H1 (cell line): ENCODE data around the gene SRGAP3. TPM values are rescaled to one million over a fixed set of nuclear protein-coding genes. Genes with fewer than 3 reads are reported as not detected.

Experiments used
- CTCF ChIA-PET: fragments of 300-600 bp; sonication (Branson Sonifier 250); formaldehyde crosslinking; loops from one replicate; lab custom pipeline; 2021; ENCODE audit not compliant: partially characterized antibody; lab: Charles Lee
- POLR2A ChIA-PET: fragments of 300-600 bp; sonication (Branson Sonifier 250); formaldehyde crosslinking; loops from one replicate; lab custom pipeline; 2021; ENCODE audit warnings: inconsistent platforms; ENCODE audit not compliant: partially characterized antibody; lab: Charles Lee
- DNase-seq, 2 experiments: peaks; one replicate each; pipeline versions ENCODE4 v3.0.0 to v3.0.0-alpha.2; 2010 to 2022; ENCODE audit warnings: low spot score in 2 of 2, low read depth in 1 of 2, mixed read lengths in 1 of 2
- FAIRE-seq: peaks from 2 replicates; lab custom pipeline; 2011; peaks lifted over from hg19 to GRCh38; lab: Jason Lieb, UNC
- H2AFZ ChIP-seq: 2 replicates; pipeline ENCODE4 v1.8.1; 2012; ENCODE audit warnings: low read length, inconsistent platforms
- H2AK5ac ChIP-seq: 2 replicates; pipeline ENCODE4 v1.6.1; 2013; ENCODE audit warnings: low read depth, low read length
- H2BK120ac ChIP-seq: replicated peaks from 2 replicates; pipeline ENCODE3; 2013; ENCODE audit warnings: low read depth, low read length, inconsistent platforms
- H2BK12ac ChIP-seq: 2 replicates; pipeline ENCODE4 v1.6.1; 2013; ENCODE audit warnings: low read depth, low read length
- H2BK15ac ChIP-seq: 2 replicates; pipeline ENCODE4 v1.6.1; 2013; ENCODE audit warnings: low read length
- H2BK20ac ChIP-seq: 2 replicates; pipeline ENCODE4 v1.6.1; 2013; ENCODE audit warnings: low read length
- H2BK5ac ChIP-seq: 2 replicates; pipeline ENCODE4 v1.6.1; 2013; ENCODE audit warnings: low read depth, low read length
- H3K14ac ChIP-seq: 2 replicates; pipeline ENCODE4 v1.6.1; 2013; ENCODE audit warnings: inconsistent platforms; ENCODE audit not compliant: insufficient read length
- H3K18ac ChIP-seq: 2 replicates; pipeline ENCODE4 v1.6.1; 2013; ENCODE audit warnings: low read length; ENCODE audit errors: extremely low read depth
- H3K23ac ChIP-seq: 2 replicates; pipeline ENCODE4 v1.6.1; 2013; ENCODE audit warnings: inconsistent platforms; ENCODE audit not compliant: insufficient read length
- H3K23me2 ChIP-seq: 2 replicates; pipeline ENCODE4 v1.6.1; 2013; ENCODE audit warnings: low read depth, low read length
- H3K27ac ChIP-seq: 2 replicates; pipeline ENCODE4 v1.6.1; 2011; ENCODE audit warnings: low read depth, low read length, inconsistent platforms
- H3K27me3 ChIP-seq, 4 experiments: replicated peaks in 1 of 4; 1 replicate in 1 of 4; 2 replicates in 3 of 4; pipeline versions ENCODE4 v1.6.1 to v1.8.1; 2011 to 2013; ENCODE audit warnings: low read length in 3 of 4, mild to moderate bottlenecking in 3 of 4, inconsistent platforms in 2 of 4, mixed read lengths in 2 of 4, moderate library complexity in 1 of 4; ENCODE audit not compliant: control insufficient read depth in 3 of 4, insufficient read depth in 3 of 4; ENCODE audit errors: extremely low read depth in 1 of 4
- H3K36me3 ChIP-seq, 4 experiments: 2 replicates each; pipeline versions ENCODE4 v1.6.1 to v1.8.1; 2011 to 2013; ENCODE audit warnings: mild to moderate bottlenecking in 4 of 4, low read length in 3 of 4, moderate library complexity in 2 of 4, control low read depth in 1 of 4, inconsistent platforms in 1 of 4; ENCODE audit not compliant: insufficient read depth in 4 of 4, control insufficient read depth in 2 of 4
- H3K4ac ChIP-seq: replicated peaks from 2 replicates; pipeline ENCODE3; 2013; ENCODE audit warnings: low read length, low read depth, mixed read lengths, inconsistent platforms; ENCODE audit not compliant: insufficient read length
- H3K4me1 ChIP-seq, 4 experiments: replicated peaks in 1 of 4; 1 replicate in 1 of 4; 2 replicates in 3 of 4; pipeline versions ENCODE4 v1.6.1 to v1.8.1; 2011 to 2013; ENCODE audit warnings: low read length in 3 of 4, inconsistent platforms in 2 of 4, mixed read lengths in 1 of 4; ENCODE audit not compliant: insufficient read depth in 4 of 4, control insufficient read depth in 3 of 4
- H3K4me2 ChIP-seq, 2 experiments: 2 replicates each; pipeline versions ENCODE4 v1.6.1 to v1.8.1; 2011 to 2013; ENCODE audit warnings: low read depth in 2 of 2, low read length in 2 of 2, control low read depth in 1 of 2, inconsistent platforms in 1 of 2, mild to moderate bottlenecking in 1 of 2; ENCODE audit not compliant: insufficient read depth in 1 of 2
- H3K4me3 ChIP-seq, 4 experiments: fragments of 200-600, 300-600 bp in 1 of 4; sonication (generic), shearing (Covaris generic), sonication (Bioruptor Twin) in 1 of 4; 2 replicates each; pipeline versions ENCODE4 v1.5.1 to v1.8.1; 2011 to 2016; ENCODE audit warnings: low read length in 4 of 4, low read depth in 3 of 4, control low read depth in 2 of 4, inconsistent platforms in 2 of 4, mild to moderate bottlenecking in 2 of 4, mixed read lengths in 1 of 4, moderate library complexity in 1 of 4; ENCODE audit not compliant: insufficient read depth in 2 of 4; ENCODE audit errors: extremely low read depth in 1 of 4
- H3K56ac ChIP-seq: replicated peaks from 2 replicates; pipeline ENCODE3; 2013; ENCODE audit warnings: low read depth, mild to moderate bottlenecking, mixed read lengths, low read length, inconsistent platforms; ENCODE audit not compliant: insufficient read length
- H3K79me1 ChIP-seq: 2 replicates; pipeline ENCODE4 v1.6.1; 2013; ENCODE audit warnings: low read depth, low read length, control low read depth
- H3K79me2 ChIP-seq, 2 experiments: 2 replicates each; pipeline versions ENCODE4 v1.6.1 to v1.8.1; 2012 to 2013; ENCODE audit warnings: low read length in 2 of 2, mild to moderate bottlenecking in 2 of 2, inconsistent platforms in 1 of 2; ENCODE audit not compliant: insufficient read depth in 2 of 2, control insufficient read depth in 1 of 2
- H3K9ac ChIP-seq, 4 experiments: replicated peaks in 1 of 4; 1 replicate in 1 of 4; 2 replicates in 3 of 4; pipeline versions ENCODE4 v1.6.1 to v1.8.1; 2011 to 2013; ENCODE audit warnings: low read depth in 3 of 4, low read length in 3 of 4, control low read depth in 2 of 4, mild to moderate bottlenecking in 2 of 4, moderate library complexity in 2 of 4, inconsistent platforms in 1 of 4; ENCODE audit errors: extremely low read depth in 1 of 4
- H3K9me3 ChIP-seq, 2 experiments: 2 replicates each; pipeline versions ENCODE4 v1.6.1 to v1.8.1; 2012 to 2013; ENCODE audit warnings: mild to moderate bottlenecking in 2 of 2, moderate library complexity in 2 of 2, control low read depth in 1 of 2, inconsistent platforms in 1 of 2, low read depth in 1 of 2, low read length in 1 of 2, mixed read lengths in 1 of 2; ENCODE audit not compliant: insufficient read depth in 2 of 2
- H4K20me1 ChIP-seq, 2 experiments: replicated peaks in 1 of 2; 2 replicates each; pipeline versions ENCODE3 to v1.8.1; 2011 to 2013; ENCODE audit warnings: inconsistent platforms in 2 of 2, low read length in 2 of 2, mild to moderate bottlenecking in 1 of 2; ENCODE audit not compliant: insufficient read depth in 2 of 2, control insufficient read depth in 1 of 2
- H4K5ac ChIP-seq: 2 replicates; pipeline ENCODE4 v1.6.1; 2013; ENCODE audit warnings: low read length, low read depth, mixed read lengths, inconsistent platforms; ENCODE audit not compliant: insufficient read length
- H4K8ac ChIP-seq: 2 replicates; pipeline ENCODE4 v1.8.0; 2013; ENCODE audit warnings: mild to moderate bottlenecking, moderate library complexity, low read length, inconsistent platforms; ENCODE audit not compliant: insufficient read depth; ENCODE audit errors: extremely low read depth
- H4K91ac ChIP-seq: replicated peaks from 2 replicates; pipeline ENCODE3; 2013; ENCODE audit warnings: low read length, mixed read lengths, inconsistent platforms; ENCODE audit not compliant: insufficient read length
- CHD1 ChIP-seq: IDR thresholded peaks from 2 replicates; pipeline ENCODE4 v1.6.1; 2012; ENCODE audit warnings: low read depth, low read length, improper control_type of control experiment
- WGBS, 2 experiments: shearing (Covaris generic) in 1 of 2; methylation state at CpG; one replicate each; pipeline versions ENCODE4 v1.1.6 to v1.1.7; 2013 to 2015; ENCODE audit warnings: low lambda C conversion rate in 2 of 2, mixed read lengths in 2 of 2, inconsistent platforms in 1 of 2, low coverage in 1 of 2, missing lambda C conversion rate in 1 of 2; ENCODE audit not compliant: insufficient replicate concordance in 2 of 2, insufficient coverage in 1 of 2, insufficient read length in 1 of 2; ENCODE audit errors: extremely low coverage in 1 of 2, missing lambda C conversion rate in 1 of 2; 5-methylcytosine and 5-hydroxymethylcytosine counted together
- polyA plus RNA-seq, 7 experiments: library from polyadenylated mRNA; depleted of rRNA in 3 of 7; stranded (reverse) in 5 of 7; unstranded in 2 of 7; fragments of >200 nt in 5 of 7; fragments of 200-250 nt in 2 of 7; gene quantifications; 1 replicate in 5 of 7; 2 replicates in 1 of 7; 4 replicates in 1 of 7; pipeline versions ENCODE4 v1.2.1 to v1.2.3, GENCODE V29; 2011 to 2013; ENCODE audit warnings: missing spikeins in 2 of 7, mixed read lengths in 2 of 7
- total RNA-seq: library from RNA; stranded (reverse); fragmentation: NEBNext Ultra II Directional; extraction: Animal tissue kit (Norgen Biotek cat#: 25700); gene quantifications from 2 replicates; pipeline ENCODE4 v1.2.1, GENCODE V29; 2021

The SRGAP3 gene
- total and polyA plus RNA-seq, 2 of the 8 experiments (the other 6 are each of a cell fraction or from before 2014, with no cell fraction given) = 5.8 to 11.4 TPM

- H3K56ac ChIP-seq = no peak overlapping the region
- no peak overlapping the region for H4K91ac ChIP-seq
- H2AK5ac ChIP-seq = no peak overlapping the region
- H3K79me1 ChIP-seq = no peaks in the 10 kb centered on the region; the same call in 1 of the 2 replicates
- H3K9ac ChIP-seq = no peak overlapping the region
- H3K4me1 ChIP-seq = no peaks in the 10 kb centered on the region
- no peak overlapping the region for H2BK5ac ChIP-seq
- no peak overlapping the region for H2AFZ ChIP-seq
- H3K23me2 ChIP-seq = no peaks in the 10 kb centered on the region
- H3K14ac ChIP-seq = no peak overlapping the region
- H4K5ac ChIP-seq = no peak overlapping the region
- CTCF ChIA-PET = interaction anchor here (0.6 to 2.9 kb wide), 3 partner anchors 8 to 254 kb away, joined by 3 to 16 read pairs (median 3); partner anchors contain the start of gene SRGAP3
- no peak overlapping the region for H2BK15ac ChIP-seq
- H3K27me3 ChIP-seq = no peaks in the 10 kb centered on the region
- TF ChIP-seq CHD1 = no peak
- 83% methylated on average over 3 of the region's 4 CpGs; no CpG with 5 or more reads in 1 of the 2 experiments for WGBS, 2 experiments
- FAIRE-seq (no peak), DNase-seq (no peak)
- H2BK12ac ChIP-seq = no peak overlapping the region
- no peaks in the 10 kb centered on the region for H3K9me3 ChIP-seq
- no peak overlapping the region for H3K4me2 ChIP-seq
- H2BK20ac ChIP-seq = no peak overlapping the region
- H3K4me3 ChIP-seq = no peak overlapping the region
- H4K20me1 ChIP-seq = no peaks in the 10 kb centered on the region
- H3K79me2 ChIP-seq = no peaks in the 10 kb centered on the region; a peak in 1 of 4 replicates
- H3K18ac ChIP-seq = no peak overlapping the region
- H4K8ac ChIP-seq = no peak overlapping the region
- POLR2A ChIA-PET = interaction anchor here (0.8 kb wide), 1 partner anchor 10 kb away, joined by 3 read pairs; no protein-coding TSS in a partner anchor
- H3K4ac ChIP-seq = no peak overlapping the region
- no peak overlapping the region for H2BK120ac ChIP-seq
- no peaks in the 10 kb centered on the region for H3K36me3 ChIP-seq
- H3K23ac ChIP-seq = no peak overlapping the region
- H3K27ac ChIP-seq = no peak overlapping the region
Measured at GRCh38 chr3:9241956-9242355, 7.5 kb downstream of the SRGAP3 start.
